ENCODE results near the gene PI4KA.
"Not testable (repeated sequence)": the region's sequence is repeated elsewhere in the genome, so short reads cannot be mapped to it uniquely, and the experiment has no call there.

PI4KA gene

DNA sequence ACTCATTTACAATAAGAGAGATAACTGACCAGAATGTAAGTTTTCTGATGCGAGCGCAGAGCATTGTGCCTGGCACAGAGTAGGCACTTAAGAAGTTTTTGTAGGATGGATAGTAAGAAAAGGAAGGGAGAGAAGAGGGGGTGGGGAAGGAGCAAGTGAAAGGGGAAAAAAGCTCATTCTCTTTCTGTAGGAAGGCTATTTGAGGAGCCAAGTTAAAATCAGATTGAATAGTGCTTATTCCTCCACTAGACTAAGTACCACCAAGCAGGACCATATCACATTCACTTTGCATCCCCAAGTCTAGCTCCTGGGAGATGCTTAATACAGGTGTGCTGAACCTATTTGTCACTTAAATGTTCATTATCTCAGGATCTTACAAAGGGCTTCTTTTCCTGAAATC lies 44.5 kb upstream of the PI4KA start:
- TF ChIP-seq, protein P1, sequence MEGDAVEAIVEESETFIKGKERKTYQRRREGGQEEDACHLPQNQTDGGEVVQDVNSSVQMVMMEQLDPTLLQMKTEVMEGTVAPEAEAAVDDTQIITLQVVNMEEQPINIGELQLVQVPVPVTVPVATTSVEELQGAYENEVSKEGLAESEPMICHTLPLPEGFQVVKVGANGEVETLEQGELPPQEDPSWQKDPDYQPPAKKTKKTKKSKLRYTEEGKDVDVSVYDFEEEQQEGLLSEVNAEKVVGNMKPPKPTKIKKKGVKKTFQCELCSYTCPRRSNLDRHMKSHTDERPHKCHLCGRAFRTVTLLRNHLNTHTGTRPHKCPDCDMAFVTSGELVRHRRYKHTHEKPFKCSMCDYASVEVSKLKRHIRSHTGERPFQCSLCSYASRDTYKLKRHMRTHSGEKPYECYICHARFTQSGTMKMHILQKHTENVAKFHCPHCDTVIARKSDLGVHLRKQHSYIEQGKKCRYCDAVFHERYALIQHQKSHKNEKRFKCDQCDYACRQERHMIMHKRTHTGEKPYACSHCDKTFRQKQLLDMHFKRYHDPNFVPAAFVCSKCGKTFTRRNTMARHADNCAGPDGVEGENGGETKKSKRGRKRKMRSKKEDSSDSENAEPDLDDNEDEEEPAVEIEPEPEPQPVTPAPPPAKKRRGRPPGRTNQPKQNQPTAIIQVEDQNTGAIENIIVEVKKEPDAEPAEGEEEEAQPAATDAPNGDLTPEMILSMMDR (IDR thresholded peaks at IDR 0.05; ENCODE audit: low read depth, low read length), result no peak
- no peak overlapping the region for H3K4me3 ChIP-seq (replicated peaks in 1 of 2; ENCODE audit: low read depth in 2 of 2, low read length in 2 of 2)
- no peak for DNase-seq (ENCODE audit: low read depth in 2 of 2)

GRCh38 chr22:20901093-20902033 lies 42.8 kb upstream of the PI4KA start:
- not testable (repeated sequence) for DNase-seq (ENCODE audit: low read depth in 2 of 2); H3K4me3 ChIP-seq (replicated peaks in 1 of 2; ENCODE audit: low read depth in 2 of 2, low read length in 2 of 2)

GRCh38 chr22:20899827-20900423 lies 41.3 kb upstream of the PI4KA start:
- TF ChIP-seq, protein P1 (IDR thresholded peaks at IDR 0.05; ENCODE audit: low read depth, low read length), result no peak

DNA sequence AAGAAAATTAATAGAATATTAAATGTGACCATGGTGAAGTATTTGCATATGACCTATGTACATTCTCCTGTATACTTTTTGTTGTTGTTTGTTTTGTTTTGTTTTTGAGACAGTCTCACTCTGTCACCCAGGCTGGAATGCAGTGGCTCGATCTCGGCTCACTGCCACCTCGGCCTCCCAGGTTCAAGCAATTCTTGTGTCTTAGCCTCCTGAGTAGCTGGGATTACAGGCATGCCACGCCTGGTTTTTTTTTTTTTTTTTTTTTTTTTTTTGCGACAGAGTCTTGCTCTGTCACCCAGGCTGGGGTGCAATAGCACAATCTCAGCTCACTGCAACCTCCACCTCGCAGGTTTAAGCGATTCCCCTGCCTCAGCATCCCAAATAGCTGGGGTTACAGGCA lies 39.1 kb upstream of the PI4KA start:
- H3K4me3 ChIP-seq (replicated peaks in 1 of 2; ENCODE audit: low read depth in 2 of 2, low read length in 2 of 2); DNase-seq (ENCODE audit: low read depth in 2 of 2): not testable (repeated sequence)

More at GRCh38 chr22:20899827-20900423, 41.3 kb upstream of the PI4KA start:
- no peak overlapping the region for H3K4me3 ChIP-seq (replicated peaks in 1 of 2; ENCODE audit: low read depth in 2 of 2, low read length in 2 of 2)
- no peak for DNase-seq (ENCODE audit: low read depth in 2 of 2)

DNA sequence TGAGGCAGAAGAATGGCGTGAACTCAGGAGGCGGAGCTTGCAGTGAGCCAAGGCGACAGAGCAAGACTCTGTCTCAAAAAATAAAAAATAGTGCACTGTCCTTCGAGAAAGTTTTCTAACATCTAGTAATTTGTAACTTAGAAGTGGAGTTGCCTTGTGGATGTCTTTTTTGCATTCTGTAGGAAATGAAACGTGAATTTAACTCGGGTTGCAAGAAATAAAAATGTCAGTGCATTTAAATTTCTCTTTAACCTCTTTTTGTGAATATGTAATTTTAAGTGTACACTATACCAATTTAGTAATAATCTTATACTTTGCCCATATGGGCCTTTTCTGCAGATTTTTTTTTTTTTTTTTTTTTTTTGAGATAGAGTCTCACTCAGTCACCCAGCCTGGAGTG lies 32.4 kb upstream of the PI4KA start:
- TF ChIP-seq, protein P1 (IDR thresholded peaks at IDR 0.05; ENCODE audit: low read depth, low read length), result no peak
- no peak for DNase-seq (ENCODE audit: low read depth in 2 of 2)

GRCh38 chr22:20889904-20890540 lies 31.4 kb upstream of the PI4KA start:
- TF ChIP-seq, protein P1 (IDR thresholded peaks at IDR 0.05; ENCODE audit: low read depth, low read length), result no peak
- H3K4me3 ChIP-seq (replicated peaks in 1 of 2; ENCODE audit: low read depth in 2 of 2, low read length in 2 of 2), result no peak overlapping the region
- no peak for DNase-seq (ENCODE audit: low read depth in 2 of 2)

More for the DNA sequence above, 32.4 kb upstream of the PI4KA start:
- H3K4me3 ChIP-seq (replicated peaks in 1 of 2; ENCODE audit: low read depth in 2 of 2, low read length in 2 of 2), result no peak overlapping the region

- no peak for DNase-seq (ENCODE audit: low read depth in 2 of 2)
- no peak overlapping the region for H3K4me3 ChIP-seq (replicated peaks in 1 of 2; ENCODE audit: low read depth in 2 of 2, low read length in 2 of 2)
- TF ChIP-seq, protein P1 (IDR thresholded peaks at IDR 0.05; ENCODE audit: low read depth, low read length), result no peak
Observed at GRCh38 chr22:20889025-20889704, 30.6 kb upstream of the PI4KA start.

Measured in cardiac fibroblast (primary cell).